Adrenal gland (tissue), 5 donors: ENCODE data around the gene ST8SIA1.

Experiments used
- POLR2A ChIP-seq, 2 donors: fragments of 450-650 bp; IDR thresholded peaks; one replicate each; pipeline ENCODE4 v1.6.1; 2017; ENCODE audit warnings: antibody characterized with exemption in 2 of 2, mild to moderate bottlenecking in 2 of 2, moderate library complexity in 1 of 2
- TF ChIP-seq, protein P1 (sequence below), 6 experiments: fragments of 450-650 bp in 4 of 6; fragments of 200-600 bp in 2 of 6; sonication (generic) in 1 of 6; IDR thresholded peaks; 1 replicate in 5 of 6; 2 replicates in 1 of 6; pipeline versions ENCODE4 v1.5.1 to v1.8.0; 2016 to 2021; ENCODE audit warnings: antibody characterized with exemption in 6 of 6, mild to moderate bottlenecking in 2 of 6, moderate library complexity in 1 of 6
- donor health status: DM: no; HTN: no; CAD: no.

DNA sequence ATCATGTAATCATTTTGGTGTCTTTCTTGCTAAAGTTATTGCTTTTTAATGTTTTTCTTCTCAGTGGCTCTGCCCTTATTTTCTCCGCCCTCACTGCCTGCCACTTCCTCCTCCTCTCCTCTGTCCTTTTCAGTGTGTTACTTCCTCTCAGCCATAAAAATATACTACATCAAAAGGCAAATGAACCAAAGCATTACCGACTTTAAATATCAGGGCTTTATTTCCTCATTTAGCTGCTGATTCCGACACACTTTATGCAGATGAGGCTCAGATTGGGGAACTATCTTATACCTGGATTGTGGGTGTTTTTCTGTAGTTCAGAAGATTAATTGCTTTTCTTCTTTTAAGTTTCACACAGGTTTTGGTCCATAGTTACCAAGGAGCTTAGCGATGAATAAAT is 170.4 kb downstream of the ST8SIA1 start:
- TF ChIP-seq, protein P1, sequence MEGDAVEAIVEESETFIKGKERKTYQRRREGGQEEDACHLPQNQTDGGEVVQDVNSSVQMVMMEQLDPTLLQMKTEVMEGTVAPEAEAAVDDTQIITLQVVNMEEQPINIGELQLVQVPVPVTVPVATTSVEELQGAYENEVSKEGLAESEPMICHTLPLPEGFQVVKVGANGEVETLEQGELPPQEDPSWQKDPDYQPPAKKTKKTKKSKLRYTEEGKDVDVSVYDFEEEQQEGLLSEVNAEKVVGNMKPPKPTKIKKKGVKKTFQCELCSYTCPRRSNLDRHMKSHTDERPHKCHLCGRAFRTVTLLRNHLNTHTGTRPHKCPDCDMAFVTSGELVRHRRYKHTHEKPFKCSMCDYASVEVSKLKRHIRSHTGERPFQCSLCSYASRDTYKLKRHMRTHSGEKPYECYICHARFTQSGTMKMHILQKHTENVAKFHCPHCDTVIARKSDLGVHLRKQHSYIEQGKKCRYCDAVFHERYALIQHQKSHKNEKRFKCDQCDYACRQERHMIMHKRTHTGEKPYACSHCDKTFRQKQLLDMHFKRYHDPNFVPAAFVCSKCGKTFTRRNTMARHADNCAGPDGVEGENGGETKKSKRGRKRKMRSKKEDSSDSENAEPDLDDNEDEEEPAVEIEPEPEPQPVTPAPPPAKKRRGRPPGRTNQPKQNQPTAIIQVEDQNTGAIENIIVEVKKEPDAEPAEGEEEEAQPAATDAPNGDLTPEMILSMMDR (IDR thresholded peaks at IDR 0.05), result no peak
- TF ChIP-seq POLR2A (IDR thresholded peaks at IDR 0.05), result no peak
